ENCODE results near the gene JAK3. TPM values are rescaled to one million over a fixed set of nuclear protein-coding genes. Genes with fewer than 3 reads are reported as not detected.

The JAK3 gene
- total and polyA plus RNA-seq, 2 of the 13 experiments (the other 11 are each of a cell fraction or from before 2014, with no cell fraction given) = 3.4 to 18.6 TPM

GRCh38 chr19:17797424-17798201, 50.2 kb downstream of the JAK3 start (continued):
- TF ChIP-seq ASH2L (IDR thresholded peaks at IDR 0.05; ENCODE audit: insufficient read length, low read depth, low read length) = peak; percentile 86
- no peak for TF ChIP-seq ZBTB4 (CRISPR knock-in tag; IDR thresholded peaks at IDR 0.05; ENCODE audit: borderline replicate concordance)
- TF ChIP-seq, protein P1, sequence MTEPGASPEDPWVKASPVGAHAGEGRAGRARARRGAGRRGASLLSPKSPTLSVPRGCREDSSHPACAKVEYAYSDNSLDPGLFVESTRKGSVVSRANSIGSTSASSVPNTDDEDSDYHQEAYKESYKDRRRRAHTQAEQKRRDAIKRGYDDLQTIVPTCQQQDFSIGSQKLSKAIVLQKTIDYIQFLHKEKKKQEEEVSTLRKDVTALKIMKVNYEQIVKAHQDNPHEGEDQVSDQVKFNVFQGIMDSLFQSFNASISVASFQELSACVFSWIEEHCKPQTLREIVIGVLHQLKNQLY (CRISPR knock-in tag; IDR thresholded peaks at IDR 0.05) = 0 out of 2 replicates have a peak, but pooled peaks have one; percentile 14
- peak; percentile 24; the same call in 1 of the 2 replicates for TF ChIP-seq ARID4A (CRISPR knock-in tag; IDR thresholded peaks at IDR 0.05; ENCODE audit: borderline replicate concordance)
- TF ChIP-seq KDM6A (CRISPR knock-in tag; IDR thresholded peaks at IDR 0.05; ENCODE audit: low read depth) = peak; percentile 46; the same call in 1 of the 2 replicates
- no peak for TF ChIP-seq BHLHE40 (IDR thresholded peaks at IDR 0.05; ENCODE audit: low read length)
- 0 out of 2 replicates have a peak, but pooled peaks have one; percentile 6 for TF ChIP-seq GABPB1 (CRISPR knock-in tag; IDR thresholded peaks at IDR 0.05)
- TF ChIP-seq SIX1 (CRISPR knock-in tag; IDR thresholded peaks at IDR 0.05; ENCODE audit: borderline replicate concordance) = no peak
- 0 out of 2 replicates have a peak, but pooled peaks have one; percentile 34 for TF ChIP-seq ZNF644 (CRISPR knock-in tag; IDR thresholded peaks at IDR 0.05; ENCODE audit: low read depth)
- peak; percentile 49; the same call in 1 of the 2 replicates for TF ChIP-seq ZNF12 (CRISPR knock-in tag; IDR thresholded peaks at IDR 0.05)
- TF ChIP-seq SP140L (CRISPR knock-in tag; IDR thresholded peaks at IDR 0.05; ENCODE audit: borderline replicate concordance) = no peak
- TF ChIP-seq RNF2 (conservative IDR thresholded peaks at IDR 0.05; ENCODE audit: low read depth) = no peak
- 0 out of 2 replicates have a peak, but pooled peaks have one; percentile 40 for TF ChIP-seq ZC3H4 (CRISPR knock-in tag; IDR thresholded peaks at IDR 0.05; ENCODE audit: borderline replicate concordance)
- TF ChIP-seq HES4 (CRISPR knock-in tag; IDR thresholded peaks at IDR 0.05; ENCODE audit: borderline replicate concordance) = no peak
- TF ChIP-seq FOSL2 (CRISPR knock-in tag; IDR thresholded peaks at IDR 0.05) = peak; percentile 94
- TF ChIP-seq, protein P2, sequence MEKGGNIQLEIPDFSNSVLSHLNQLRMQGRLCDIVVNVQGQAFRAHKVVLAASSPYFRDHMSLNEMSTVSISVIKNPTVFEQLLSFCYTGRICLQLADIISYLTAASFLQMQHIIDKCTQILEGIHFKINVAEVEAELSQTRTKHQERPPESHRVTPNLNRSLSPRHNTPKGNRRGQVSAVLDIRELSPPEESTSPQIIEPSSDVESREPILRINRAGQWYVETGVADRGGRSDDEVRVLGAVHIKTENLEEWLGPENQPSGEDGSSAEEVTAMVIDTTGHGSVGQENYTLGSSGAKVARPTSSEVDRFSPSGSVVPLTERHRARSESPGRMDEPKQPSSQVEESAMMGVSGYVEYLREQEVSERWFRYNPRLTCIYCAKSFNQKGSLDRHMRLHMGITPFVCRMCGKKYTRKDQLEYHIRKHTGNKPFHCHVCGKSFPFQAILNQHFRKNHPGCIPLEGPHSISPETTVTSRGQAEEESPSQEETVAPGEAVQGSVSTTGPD (CRISPR knock-in tag; IDR thresholded peaks at IDR 0.05) = peak; percentile 23; the same call in 1 of the 2 replicates
- peak; percentile 61 for TF ChIP-seq TEAD3 (CRISPR knock-in tag; optimal IDR thresholded peaks at IDR 0.05; ENCODE audit: borderline replicate concordance)
- peak; percentile 76 for TF ChIP-seq PHF21A (CRISPR knock-in tag; IDR thresholded peaks at IDR 0.05)
